GM13976 (cell line): Measurements from ENCODE around the gene WBP2NL.

Experiments used
- DNase-seq: peaks from one replicate; pipeline ENCODE4 v3.0.0; 2012; ENCODE audit warnings: low spot score
- in situ Hi-C: fragments of 300-500 bp; cut with MboI; formaldehyde crosslinking; loops from one replicate; pipeline ENCODE4 v1.12.0; 2022; ENCODE audit warnings: low sequenced_read_pairs, mixed read lengths, inconsistent platforms; ENCODE audit not compliant: unreplicated experiment
- TF ChIP-seq, protein P1 (sequence below): IDR thresholded peaks from 2 replicates; pipeline ENCODE4 v1.5.1; 2012; ENCODE audit warnings: borderline replicate concordance, mild to moderate bottlenecking; ENCODE audit not compliant: insufficient read depth; ENCODE audit errors: extremely low read depth, missing control alignments, control extremely low read depth

WBP2NL gene

DNA sequence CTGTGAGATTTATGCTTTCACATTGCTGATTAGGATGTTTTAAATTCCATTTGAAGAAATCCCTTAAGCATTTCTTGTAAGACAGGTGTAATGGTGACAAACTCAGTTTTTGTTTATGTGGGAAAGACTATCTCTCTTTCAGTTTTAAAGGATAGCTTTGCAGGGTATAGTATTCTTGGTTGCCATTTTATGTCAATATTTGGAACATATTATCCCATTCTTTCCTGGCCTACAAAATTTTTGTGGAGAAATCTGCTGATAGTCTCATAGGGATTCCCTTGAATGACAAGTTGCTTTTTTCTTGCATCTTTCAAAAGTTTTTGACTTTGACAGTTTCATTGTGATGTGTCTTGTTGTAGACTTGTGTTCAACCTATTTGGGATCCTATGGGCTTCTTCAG, 43.2 kb downstream of the WBP2NL start:
- in situ Hi-C loops = no loop called here
- TF ChIP-seq, protein P1, sequence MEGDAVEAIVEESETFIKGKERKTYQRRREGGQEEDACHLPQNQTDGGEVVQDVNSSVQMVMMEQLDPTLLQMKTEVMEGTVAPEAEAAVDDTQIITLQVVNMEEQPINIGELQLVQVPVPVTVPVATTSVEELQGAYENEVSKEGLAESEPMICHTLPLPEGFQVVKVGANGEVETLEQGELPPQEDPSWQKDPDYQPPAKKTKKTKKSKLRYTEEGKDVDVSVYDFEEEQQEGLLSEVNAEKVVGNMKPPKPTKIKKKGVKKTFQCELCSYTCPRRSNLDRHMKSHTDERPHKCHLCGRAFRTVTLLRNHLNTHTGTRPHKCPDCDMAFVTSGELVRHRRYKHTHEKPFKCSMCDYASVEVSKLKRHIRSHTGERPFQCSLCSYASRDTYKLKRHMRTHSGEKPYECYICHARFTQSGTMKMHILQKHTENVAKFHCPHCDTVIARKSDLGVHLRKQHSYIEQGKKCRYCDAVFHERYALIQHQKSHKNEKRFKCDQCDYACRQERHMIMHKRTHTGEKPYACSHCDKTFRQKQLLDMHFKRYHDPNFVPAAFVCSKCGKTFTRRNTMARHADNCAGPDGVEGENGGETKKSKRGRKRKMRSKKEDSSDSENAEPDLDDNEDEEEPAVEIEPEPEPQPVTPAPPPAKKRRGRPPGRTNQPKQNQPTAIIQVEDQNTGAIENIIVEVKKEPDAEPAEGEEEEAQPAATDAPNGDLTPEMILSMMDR = no peak
- DNase-seq = no peak

- TF ChIP-seq, protein P1 = no peak
- no peak for DNase-seq
- in situ Hi-C loops = no loop called here
These were observed 52.1 kb downstream of the WBP2NL start for GRCh38 chr22:42050641-42051180.

GRCh38 chr22:42052765-42053164, 54.2 kb downstream of the WBP2NL start:
- in situ Hi-C loops = no loop called here
- no peak for DNase-seq
- TF ChIP-seq, protein P1 = no peak

GRCh38 chr22:42056757-42057511, 58.3 kb downstream of the WBP2NL start:
- no peak for DNase-seq
- TF ChIP-seq, protein P1 = no peak
- in situ Hi-C loops = no loop called here

- TF ChIP-seq, protein P1 = no peak
- in situ Hi-C loops = loop anchor here (10.0 kb wide), 1 partner anchor 56 kb away; no protein-coding TSS in a partner anchor
- DNase-seq = no peak
These were observed 61.9 kb downstream of the WBP2NL start for GRCh38 chr22:42060489-42060888.

GRCh38 chr22:42061041-42061440, 62.5 kb downstream of the WBP2NL start:
- no peak for DNase-seq
- in situ Hi-C loops = loop anchor here (10.0 kb wide), 1 partner anchor 56 kb away; no protein-coding TSS in a partner anchor
- TF ChIP-seq, protein P1 = no peak
